B cell (primary cell): ENCODE results near the gene RFX2. TPM values are rescaled to one million over a fixed set of nuclear protein-coding genes. Genes with fewer than 3 reads are reported as not detected.

Experiments used
- ATAC-seq: fragments of 200-7000 bp; cut with Tn5 transposase; one replicate; pipeline ENCODE4 v1.10.0; 2021; ENCODE audit warnings: low read depth, mild to moderate bottlenecking, moderate number of reproducible peaks, moderate library complexity
- CTCF ChIA-PET: fragments of 350-600 bp; sonication (Branson Sonifier 250); formaldehyde crosslinking; loops from one replicate; lab custom pipeline; 2021; ENCODE audit warnings: antibody characterized with exemption, inconsistent platforms; lab: Charles Lee
- POLR2A ChIA-PET: fragments of 350-600 bp; sonication (Branson Sonifier 250); formaldehyde crosslinking; loops from one replicate; lab custom pipeline; 2021; ENCODE audit warnings: antibody characterized with exemption; lab: Charles Lee
- DNase-seq: peaks from one replicate; pipeline ENCODE4 v3.0.0; 2013
- H2AFZ ChIP-seq: 2 replicates; pipeline ENCODE4 v1.6.1; 2012; ENCODE audit warnings: mild to moderate bottlenecking, low read depth, low read length; ENCODE audit not compliant: insufficient read depth, poor library complexity, severe bottlenecking
- H3K27ac ChIP-seq, 2 donors: 1 replicate in 1 of 2; 2 replicates in 1 of 2; pipeline ENCODE4 v1.5.1; 2012 to 2013; ENCODE audit warnings: low read length in 2 of 2, mild to moderate bottlenecking in 2 of 2, moderate library complexity in 1 of 2
- H3K27me3 ChIP-seq, 4 experiments: fragments of 200-600 bp in 1 of 4; sonication (generic) in 1 of 4; replicated peaks in 1 of 4; 1 replicate in 2 of 4; 2 replicates in 2 of 4; pipeline versions ENCODE4 v1.6.1 to v1.7.0; 2013 to 2016; ENCODE audit warnings: low read length in 3 of 4, mild to moderate bottlenecking in 2 of 4, mixed read lengths in 1 of 4, moderate library complexity in 1 of 4; ENCODE audit not compliant: insufficient read depth in 4 of 4, control insufficient read depth in 3 of 4; ENCODE audit errors: control extremely low read depth in 1 of 4
- H3K36me3 ChIP-seq, 2 experiments: replicated peaks in 1 of 2; 1 replicate in 1 of 2; 2 replicates in 1 of 2; pipeline versions ENCODE4 v1.6.1 to v1.7.1; 2013; ENCODE audit warnings: low read length in 1 of 2; ENCODE audit not compliant: insufficient read depth in 2 of 2, control insufficient read depth in 1 of 2; ENCODE audit errors: control extremely low read depth in 1 of 2, extremely low read depth in 1 of 2
- H3K4me1 ChIP-seq, 2 donors: fragments of 200-600 bp in 1 of 2; sonication (generic) in 1 of 2; 1 replicate in 1 of 2; 2 replicates in 1 of 2; pipeline versions ENCODE4 v1.5.1 to v1.6.1; 2013 to 2017; ENCODE audit warnings: low read length in 2 of 2; ENCODE audit not compliant: control insufficient read depth in 2 of 2, insufficient read depth in 2 of 2
- H3K4me2 ChIP-seq: replicated peaks from 2 replicates; pipeline ENCODE3; 2012; ENCODE audit warnings: mild to moderate bottlenecking, low read depth, low read length; ENCODE audit not compliant: poor library complexity, severe bottlenecking
- H3K4me3 ChIP-seq, 5 experiments: fragments of 200-600 bp in 1 of 5; sonication (generic) in 1 of 5; 1 replicate in 3 of 5; 2 replicates in 2 of 5; pipeline versions ENCODE4 v1.5.1 to v1.7.0; 2011 to 2016; ENCODE audit warnings: low read length in 4 of 5, mild to moderate bottlenecking in 4 of 5, low read depth in 2 of 5, control low read depth in 1 of 5, moderate library complexity in 1 of 5; ENCODE audit not compliant: insufficient read depth in 1 of 5; ENCODE audit errors: control extremely low read depth in 1 of 5, extremely low read depth in 1 of 5
- H3K79me2 ChIP-seq: fragments of 200-600 bp; sonication (generic); one replicate; pipeline ENCODE4 v1.6.0; 2016; ENCODE audit warnings: low read length; ENCODE audit not compliant: control insufficient read depth, insufficient read depth
- H3K9ac ChIP-seq: fragments of 200-600 bp; sonication (generic); 2 replicates; pipeline ENCODE4 v1.6.1; 2017; ENCODE audit warnings: mild to moderate bottlenecking, low read length, moderate library complexity
- H3K9me3 ChIP-seq, 3 donors: one replicate each; pipeline versions ENCODE4 v1.6.1 to v1.7.1; 2013; ENCODE audit warnings: low read length in 2 of 3; ENCODE audit not compliant: control insufficient read depth in 2 of 3, insufficient read depth in 1 of 3; ENCODE audit errors: control extremely low read depth in 1 of 3
- H4K20me1 ChIP-seq: 2 replicates; pipeline ENCODE4 v1.6.0; 2012; ENCODE audit warnings: mild to moderate bottlenecking, low read length; ENCODE audit not compliant: insufficient read depth, control insufficient read depth, poor library complexity, severe bottlenecking
- H3K27ac Mint-ChIP-seq: one replicate; pipeline ENCODE4 v1.8.0; 2021; ENCODE audit warnings: mixed read lengths
- H3K27me3 Mint-ChIP-seq: one replicate; pipeline ENCODE4 v1.8.0; 2021; ENCODE audit warnings: mixed read lengths
- H3K4me1 Mint-ChIP-seq: one replicate; pipeline ENCODE4 v1.8.0; 2021; ENCODE audit warnings: mixed read lengths
- H3K4me3 Mint-ChIP-seq: one replicate; pipeline ENCODE4 v1.8.0; 2021; ENCODE audit warnings: mixed read lengths
- H3K9me3 Mint-ChIP-seq: one replicate; pipeline ENCODE4 v1.8.0; 2022; ENCODE audit warnings: mixed read lengths; ENCODE audit not compliant: insufficient read depth
- EZH2 ChIP-seq: IDR thresholded peaks from 2 replicates; pipeline ENCODE4 v1.6.1; 2012; ENCODE audit warnings: borderline replicate concordance, low read depth, mild to moderate bottlenecking, moderate library complexity, low read length; ENCODE audit not compliant: insufficient read depth, poor library complexity, severe bottlenecking
- WGBS: methylation state at CpG from one replicate; pipeline ENCODE4 v1.1.5; 2013; ENCODE audit warnings: missing lambda C conversion rate; ENCODE audit not compliant: insufficient coverage; 5-methylcytosine and 5-hydroxymethylcytosine counted together
- intact Hi-C: fragments of 100-400 bp; cut with micrococcal nuclease; formaldehyde crosslinking; loops from one replicate; pipeline ENCODE4 v1.10.0; 2022
- polyA plus RNA-seq: library from polyadenylated mRNA; depleted of rRNA; stranded (reverse); fragments of >200 nt; gene quantifications from 2 replicates; pipeline ENCODE4 v1.2.3, GENCODE V29; 2012
- total RNA-seq, 2 donors: library from RNA; stranded (reverse); fragments of 120-200 nt in 1 of 2; gene quantifications; 1 replicate in 1 of 2; 2 replicates in 1 of 2; pipeline versions ENCODE4 v1.2.3 to v1.2.4, GENCODE V29; 2013 to 2022
- TF ChIP-seq, protein P1 (sequence below): fragments of 200-600 bp; IDR thresholded peaks from one replicate; pipeline ENCODE4 v1.8.0; 2022; ENCODE audit warnings: antibody characterized with exemption, mild to moderate bottlenecking

Gene RFX2
- total and polyA plus RNA-seq, 2 donors (not counting 1 experiment from before 2014, with no cell fraction given) = 7.1 to 8.6 TPM

DNA sequence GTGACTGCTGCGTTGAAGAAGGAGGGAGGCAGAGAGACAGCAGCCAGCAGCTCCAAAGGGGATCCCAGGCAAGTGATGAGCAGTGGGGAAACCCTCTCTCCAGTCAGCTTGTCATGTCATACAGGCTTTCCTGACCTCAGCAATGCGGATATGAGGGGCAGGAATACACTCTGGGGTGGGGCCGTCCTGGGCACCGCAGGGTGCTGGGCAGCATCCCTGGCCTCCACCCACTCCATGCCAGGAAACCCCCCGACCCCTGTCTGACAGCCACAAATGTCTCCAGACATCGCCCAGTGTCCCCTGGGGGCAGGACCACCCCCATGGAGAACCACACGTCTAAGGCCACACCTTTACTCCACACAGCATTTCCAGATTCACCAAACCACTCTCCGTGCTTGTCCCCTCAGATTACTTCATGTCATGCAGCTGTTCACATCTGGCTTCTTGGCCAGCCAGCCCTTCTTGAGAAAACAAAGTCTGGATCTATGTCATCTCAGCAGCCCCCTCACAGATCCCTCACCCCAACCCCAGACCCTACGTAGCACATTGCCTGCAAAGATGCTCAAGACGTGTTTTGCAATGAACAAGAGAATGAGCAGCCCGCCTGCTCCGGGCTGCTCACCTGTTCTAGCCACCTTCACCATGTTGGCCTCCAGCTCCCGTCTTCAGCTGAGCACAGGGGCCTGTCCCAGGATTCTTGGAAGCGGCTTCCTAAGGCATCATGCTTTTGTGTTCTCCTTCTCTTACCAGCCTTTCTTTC, 46.5 kb downstream of the RFX2 start:
- H3K27me3 Mint-ChIP-seq = peaks cover 28% of the 10 kb centered on the region
- H3K4me1 Mint-ChIP-seq = peaks cover 10% of the 10 kb centered on the region
- peaks cover 0 to 21% (median 2%) of the 10 kb centered on the region in 4 experiments for H3K27me3 ChIP-seq
- no peak overlapping the region for H3K27ac ChIP-seq
- no peak overlapping the region for H3K4me3 Mint-ChIP-seq
- H3K9me3 Mint-ChIP-seq = no peaks in the 10 kb centered on the region
- intact Hi-C loops = no loop called here
- no peak overlapping the region for H3K9ac ChIP-seq
- 93% methylated on average over 13 of the region's 14 CpGs for WGBS
- H3K27ac Mint-ChIP-seq = no peak overlapping the region
- H3K4me2 ChIP-seq = no peak overlapping the region
- no peaks in the 10 kb centered on the region for H4K20me1 ChIP-seq
- no peak for TF ChIP-seq EZH2
- TF ChIP-seq, protein P1, sequence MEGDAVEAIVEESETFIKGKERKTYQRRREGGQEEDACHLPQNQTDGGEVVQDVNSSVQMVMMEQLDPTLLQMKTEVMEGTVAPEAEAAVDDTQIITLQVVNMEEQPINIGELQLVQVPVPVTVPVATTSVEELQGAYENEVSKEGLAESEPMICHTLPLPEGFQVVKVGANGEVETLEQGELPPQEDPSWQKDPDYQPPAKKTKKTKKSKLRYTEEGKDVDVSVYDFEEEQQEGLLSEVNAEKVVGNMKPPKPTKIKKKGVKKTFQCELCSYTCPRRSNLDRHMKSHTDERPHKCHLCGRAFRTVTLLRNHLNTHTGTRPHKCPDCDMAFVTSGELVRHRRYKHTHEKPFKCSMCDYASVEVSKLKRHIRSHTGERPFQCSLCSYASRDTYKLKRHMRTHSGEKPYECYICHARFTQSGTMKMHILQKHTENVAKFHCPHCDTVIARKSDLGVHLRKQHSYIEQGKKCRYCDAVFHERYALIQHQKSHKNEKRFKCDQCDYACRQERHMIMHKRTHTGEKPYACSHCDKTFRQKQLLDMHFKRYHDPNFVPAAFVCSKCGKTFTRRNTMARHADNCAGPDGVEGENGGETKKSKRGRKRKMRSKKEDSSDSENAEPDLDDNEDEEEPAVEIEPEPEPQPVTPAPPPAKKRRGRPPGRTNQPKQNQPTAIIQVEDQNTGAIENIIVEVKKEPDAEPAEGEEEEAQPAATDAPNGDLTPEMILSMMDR = no peak
- ChIA-PET CTCF (interaction anchor here (1.1 to 1.3 kb wide), 2 partner anchors 13 to 15 kb away, joined by 3 to 4 read pairs; no protein-coding TSS in a partner anchor), POLR2A (no interaction called here)
- peaks cover 3% of the 10 kb centered on the region in 2 donors for H3K4me1 ChIP-seq
- no peaks in the 10 kb centered on the region for H3K79me2 ChIP-seq
- H3K9me3 ChIP-seq = no peaks in the 10 kb centered on the region
- H2AFZ ChIP-seq = no peak overlapping the region
- DNase-seq = no peak
- ATAC-seq = no peak
- no peak overlapping the region for H3K4me3 ChIP-seq
- H3K36me3 ChIP-seq = no peaks in the 10 kb centered on the region

DNA sequence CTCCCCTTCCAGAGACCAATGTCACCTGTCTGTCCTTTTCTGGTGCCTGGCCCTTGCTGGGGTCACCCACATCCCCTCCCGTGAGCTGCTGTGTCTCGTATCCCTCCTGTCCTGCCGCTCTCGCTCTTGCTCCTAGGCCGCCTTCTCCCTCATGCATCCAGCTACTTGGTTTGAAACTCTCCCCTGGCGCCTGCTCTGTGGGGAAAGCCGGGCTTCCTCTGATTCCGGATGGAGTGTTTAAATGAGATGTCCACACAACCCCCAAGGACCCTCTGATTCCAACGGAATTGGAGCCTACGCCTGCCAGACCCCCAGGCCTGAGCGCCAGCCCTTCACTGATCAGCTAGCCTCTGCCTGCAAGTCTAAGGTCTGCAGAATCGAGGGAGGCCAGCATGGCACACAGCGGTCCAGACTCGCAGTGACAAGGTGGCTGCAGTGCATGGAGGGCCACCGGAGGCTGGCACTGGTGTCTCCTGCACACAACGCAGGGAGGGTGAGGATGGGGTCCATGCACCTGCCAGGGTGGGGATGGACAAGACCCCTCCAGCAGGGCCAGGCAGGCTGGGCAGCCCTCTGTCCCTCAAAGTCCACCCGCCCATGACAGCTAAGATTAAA, 47.2 kb downstream of the RFX2 start:
- no peak overlapping the region for H3K9ac ChIP-seq
- ATAC-seq = no peak
- CTCF ChIA-PET = interaction anchor here (1.3 kb wide), 1 partner anchor 13 kb away, joined by 3 read pairs; no protein-coding TSS in a partner anchor

More for the DNA sequence above, 47.2 kb downstream of the RFX2 start:
- no peak for DNase-seq
- peaks cover 0 to 21% (median 2%) of the 10 kb centered on the region in 4 experiments for H3K27me3 ChIP-seq
- TF ChIP-seq EZH2 = no peak
- TF ChIP-seq, protein P1 = no peak
- H4K20me1 ChIP-seq = no peaks in the 10 kb centered on the region
- no peak overlapping the region for H3K27ac ChIP-seq
- no peaks in the 10 kb centered on the region for H3K36me3 ChIP-seq
- H3K4me1 Mint-ChIP-seq = peaks cover 10% of the 10 kb centered on the region
- no peaks in the 10 kb centered on the region for H3K79me2 ChIP-seq
- H3K9me3 Mint-ChIP-seq = no peaks in the 10 kb centered on the region
- POLR2A ChIA-PET = no interaction called here
- H2AFZ ChIP-seq = no peak overlapping the region
- peaks cover 28% of the 10 kb centered on the region for H3K27me3 Mint-ChIP-seq
- intact Hi-C loops = no loop called here
- H3K9me3 ChIP-seq = no peaks in the 10 kb centered on the region
- peaks cover 3% of the 10 kb centered on the region in 2 donors for H3K4me1 ChIP-seq
- no peak overlapping the region for H3K4me3 ChIP-seq
- H3K4me2 ChIP-seq = no peak overlapping the region
- H3K4me3 Mint-ChIP-seq = no peak overlapping the region
- H3K27ac Mint-ChIP-seq = no peak overlapping the region
- over 99% methylated on average over 14 of the region's 17 CpGs for WGBS
